Measurements from ENCODE around the gene HOXB6. TPM values are rescaled to one million over a fixed set of nuclear protein-coding genes. Genes with fewer than 3 reads are reported as not detected.

HOXB6 gene
- polyA plus RNA-seq, 2 of the 4 experiments (the other 2 are of a cell fraction), result 10.2 to 14.7 TPM

DNA sequence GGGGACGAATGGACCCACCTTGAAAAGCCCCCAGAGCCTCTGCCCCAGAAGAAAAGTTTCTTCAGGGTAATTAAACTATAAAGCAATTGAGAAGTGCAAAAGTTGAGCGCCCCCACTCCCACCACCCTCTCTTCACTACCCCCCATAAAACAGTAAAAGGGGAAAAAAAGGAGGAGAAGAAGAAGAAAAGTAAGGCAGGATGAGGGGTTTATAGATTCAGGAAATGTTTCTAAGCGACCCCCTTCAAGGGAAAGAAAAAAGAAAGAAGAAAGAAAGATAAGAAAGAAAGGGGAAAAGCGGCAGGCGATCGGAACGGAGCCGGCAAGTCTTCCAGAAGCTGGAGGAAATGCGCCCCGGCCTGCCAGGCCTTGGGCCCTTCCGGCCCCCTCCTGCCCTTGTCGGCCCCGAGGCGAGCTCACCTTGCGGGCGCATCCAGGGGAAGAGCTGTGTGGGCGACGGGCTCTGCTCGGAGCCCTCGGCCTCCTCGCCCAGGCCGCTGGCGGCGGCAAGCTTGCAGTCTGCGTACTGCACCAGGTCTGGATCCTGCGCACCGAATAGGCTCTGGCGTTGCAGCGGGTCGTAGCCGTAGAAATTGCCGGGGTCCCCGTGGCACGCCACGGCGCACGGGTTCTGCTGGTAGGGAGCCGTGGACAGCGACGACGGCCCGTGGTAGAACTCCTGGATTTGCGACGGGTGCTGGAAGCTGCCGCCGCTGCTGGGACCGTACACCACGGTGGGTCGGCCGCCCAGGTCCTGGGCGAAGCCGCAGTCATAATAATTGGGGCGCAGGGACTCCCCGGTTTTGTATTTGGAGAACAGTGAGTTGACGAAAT, 9.3 kb upstream of the HOXB6 start (continued):
- TF ChIP-seq, protein P1, sequence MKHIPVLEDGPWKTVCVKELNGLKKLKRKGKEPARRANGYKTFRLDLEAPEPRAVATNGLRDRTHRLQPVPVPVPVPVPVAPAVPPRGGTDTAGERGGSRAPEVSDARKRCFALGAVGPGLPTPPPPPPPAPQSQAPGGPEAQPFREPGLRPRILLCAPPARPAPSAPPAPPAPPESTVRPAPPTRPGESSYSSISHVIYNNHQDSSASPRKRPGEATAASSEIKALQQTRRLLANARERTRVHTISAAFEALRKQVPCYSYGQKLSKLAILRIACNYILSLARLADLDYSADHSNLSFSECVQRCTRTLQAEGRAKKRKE (CRISPR knock-in tag; IDR thresholded peaks at IDR 0.05; ENCODE audit: low read depth), result no peak
- peak; percentile 21 for TF ChIP-seq ZFP36 (IDR thresholded peaks at IDR 0.05; ENCODE audit: borderline replicate concordance, partially characterized antibody)
- TF ChIP-seq, protein P2, sequence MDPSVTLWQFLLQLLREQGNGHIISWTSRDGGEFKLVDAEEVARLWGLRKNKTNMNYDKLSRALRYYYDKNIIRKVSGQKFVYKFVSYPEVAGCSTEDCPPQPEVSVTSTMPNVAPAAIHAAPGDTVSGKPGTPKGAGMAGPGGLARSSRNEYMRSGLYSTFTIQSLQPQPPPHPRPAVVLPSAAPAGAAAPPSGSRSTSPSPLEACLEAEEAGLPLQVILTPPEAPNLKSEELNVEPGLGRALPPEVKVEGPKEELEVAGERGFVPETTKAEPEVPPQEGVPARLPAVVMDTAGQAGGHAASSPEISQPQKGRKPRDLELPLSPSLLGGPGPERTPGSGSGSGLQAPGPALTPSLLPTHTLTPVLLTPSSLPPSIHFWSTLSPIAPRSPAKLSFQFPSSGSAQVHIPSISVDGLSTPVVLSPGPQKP (IDR thresholded peaks at IDR 0.05; ENCODE audit: low read depth, low read length), result no peak
- TF ChIP-seq NR3C1 (IDR thresholded peaks at IDR 0.05), result no peak
- no peak for TF ChIP-seq ZNF302 (CRISPR knock-in tag; IDR thresholded peaks at IDR 0.05)
- TF ChIP-seq POLR2A (IDR thresholded peaks at IDR 0.05; ENCODE audit: low read length), result peak; percentile 55
- TF ChIP-seq CEBPB (IDR thresholded peaks at IDR 0.05), result no peak
- TF ChIP-seq FOXS1 (CRISPR knock-in tag; IDR thresholded peaks at IDR 0.05), result no peak
- TF ChIP-seq KDM5A (IDR thresholded peaks at IDR 0.05), result no peak
- no peak for TF ChIP-seq GATA3 (IDR thresholded peaks at IDR 0.05; ENCODE audit: borderline replicate concordance)
- TF ChIP-seq, protein P3, sequence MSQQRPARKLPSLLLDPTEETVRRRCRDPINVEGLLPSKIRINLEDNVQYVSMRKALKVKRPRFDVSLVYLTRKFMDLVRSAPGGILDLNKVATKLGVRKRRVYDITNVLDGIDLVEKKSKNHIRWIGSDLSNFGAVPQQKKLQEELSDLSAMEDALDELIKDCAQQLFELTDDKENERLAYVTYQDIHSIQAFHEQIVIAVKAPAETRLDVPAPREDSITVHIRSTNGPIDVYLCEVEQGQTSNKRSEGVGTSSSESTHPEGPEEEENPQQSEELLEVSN (IDR thresholded peaks at IDR 0.05; ENCODE audit: borderline replicate concordance, low read depth), result peak; percentile 40; the same call in 1 of the 2 replicates
- no peak for TF ChIP-seq FOSL2 (IDR thresholded peaks at IDR 0.05)
- TF ChIP-seq FOSL2 (CRISPR knock-in tag; IDR thresholded peaks at IDR 0.05), result no peak
- no peak for TF ChIP-seq CBX8 (IDR thresholded peaks at IDR 0.05)

DNA sequence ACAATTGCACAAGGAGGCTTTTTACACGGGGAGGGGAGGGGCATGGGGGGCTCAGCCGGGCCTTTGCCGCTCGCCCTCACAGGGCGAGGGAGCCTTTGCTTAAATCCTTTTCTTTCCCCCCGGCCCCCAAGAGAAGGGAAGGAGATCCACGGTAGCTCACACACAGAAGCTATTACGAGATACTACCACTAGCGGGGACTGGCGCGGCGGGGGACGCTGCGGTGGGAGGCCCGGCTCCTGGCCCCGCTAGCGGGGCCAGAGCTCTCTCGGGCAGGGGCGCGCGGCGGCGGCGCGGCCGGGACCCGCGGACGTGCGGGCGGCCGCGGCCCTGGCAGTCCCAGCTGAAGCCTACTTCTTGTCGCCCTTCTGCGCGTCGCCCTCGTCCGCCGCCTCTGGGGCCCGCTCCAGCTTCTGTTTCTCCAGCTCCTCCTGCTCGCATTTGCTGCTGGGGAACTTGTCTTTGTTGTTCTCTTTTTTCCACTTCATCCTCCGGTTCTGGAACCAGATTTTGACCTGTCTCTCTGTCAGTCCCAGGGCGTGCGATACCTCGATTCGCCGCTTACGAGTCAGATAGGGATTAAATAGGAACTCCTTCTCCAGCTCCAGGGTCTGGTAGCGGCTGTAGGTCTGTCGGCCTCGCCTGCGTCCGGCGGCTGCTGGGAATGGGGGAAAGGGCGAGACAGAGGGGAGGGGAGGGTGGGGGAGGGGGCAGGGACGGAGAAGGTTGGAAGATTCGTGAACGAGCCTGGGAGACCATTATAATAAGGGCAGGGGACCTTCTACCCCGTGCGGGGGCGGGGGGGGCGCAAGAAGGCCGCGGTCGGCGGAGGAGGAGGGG, 8.3 kb upstream of the HOXB6 start:
- POLR2A ChIA-PET, result interaction anchor here (0.6 to 2.9 kb wide), 8 partner anchors 13 to 565 kb away, joined by 3 to 30 read pairs (median 4); partner anchors contain the start of genes HOXB9 and NFE2L1
- ATAC-seq (peak; percentile 53 to 68), FAIRE-seq (no peak), DNase-seq (ENCODE audit: low read depth in 1 of 2, low spot score in 1 of 2) (peak; percentile 79 to 84)
- Histone ChIP-seq H3K27ac (peak overlapping the region; percentile 93 to 99), H3K4me1 (peaks cover 13% of the 10 kb centered on the region), H3K4me3 (peak overlapping the region; percentile 74), H3K4me2 (peak overlapping the region; percentile 98), H3K9me3 (no peaks in the 10 kb centered on the region)
- 1% methylated on average over 47 of the region's 67 CpGs for WGBS (ENCODE audit: missing lambda C conversion rate)
- CTCF ChIA-PET, result interaction anchor here (0.7 to 3.0 kb wide), 26 partner anchors 8 to 587 kb away, joined by 3 to 17 read pairs (median 4); partner anchors contain the start of gene HOXB9
- TF ChIP-seq EP300 (IDR thresholded peaks at IDR 0.05) (no peak), PHF8 (IDR thresholded peaks at IDR 0.05; ENCODE audit: borderline replicate concordance, low read depth) (0 out of 2 replicates have a peak, but pooled peaks have one; percentile 23), ZC3H11A (IDR thresholded peaks at IDR 0.05) (no peak), EHF (CRISPR knock-in tag; IDR thresholded peaks at IDR 0.05) (no peak), POLR2A (IDR thresholded peaks at IDR 0.05; ENCODE audit: low read length) (peak; percentile 31; the same call in 1 of the 2 replicates), CHD2 (IDR thresholded peaks at IDR 0.05; ENCODE audit: low read length, partially characterized antibody) (no peak), KDM5A (IDR thresholded peaks at IDR 0.05) (no peak), JUN (IDR thresholded peaks at IDR 0.05) (peak in 1 of 2 experiments; percentile 29; a peak in 1 of 5 replicates), HDAC2 (IDR thresholded peaks at IDR 0.05) (no peak), SREBF2 (IDR thresholded peaks at IDR 0.05) (no peak), RNF2 (IDR thresholded peaks at IDR 0.05; ENCODE audit: borderline replicate concordance, low read depth) (no peak), HEYL (CRISPR knock-in tag; IDR thresholded peaks at IDR 0.05) (no peak), POLR2AphosphoS2 (conservative IDR thresholded peaks at IDR 0.05; ENCODE audit: low read length) (no peak), CEBPB (IDR thresholded peaks at IDR 0.05) (no peak), MAFK (IDR thresholded peaks at IDR 0.05; ENCODE audit: partially characterized antibody) (no peak), ZNF302 (CRISPR knock-in tag; IDR thresholded peaks at IDR 0.05) (no peak), JUNB (IDR thresholded peaks at IDR 0.05) (no peak), NFE2L2 (conservative IDR thresholded peaks at IDR 0.05; ENCODE audit: low read length) (no peak), ZFP36 (IDR thresholded peaks at IDR 0.05; ENCODE audit: borderline replicate concordance, partially characterized antibody) (no peak), FOSL2 (IDR thresholded peaks at IDR 0.05) (no peak), FOSL2 (CRISPR knock-in tag; IDR thresholded peaks at IDR 0.05) (no peak)
- TF ChIP-seq, protein P3 (IDR thresholded peaks at IDR 0.05; ENCODE audit: borderline replicate concordance, low read depth), result no peak
- TF ChIP-seq, protein P4, sequence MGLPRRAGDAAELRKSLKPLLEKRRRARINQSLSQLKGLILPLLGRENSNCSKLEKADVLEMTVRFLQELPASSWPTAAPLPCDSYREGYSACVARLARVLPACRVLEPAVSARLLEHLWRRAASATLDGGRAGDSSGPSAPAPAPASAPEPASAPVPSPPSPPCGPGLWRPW (IDR thresholded peaks at IDR 0.05), result no peak
- TF ChIP-seq, protein P1 (CRISPR knock-in tag; IDR thresholded peaks at IDR 0.05; ENCODE audit: low read depth), result no peak
- TF ChIP-seq, protein P5, sequence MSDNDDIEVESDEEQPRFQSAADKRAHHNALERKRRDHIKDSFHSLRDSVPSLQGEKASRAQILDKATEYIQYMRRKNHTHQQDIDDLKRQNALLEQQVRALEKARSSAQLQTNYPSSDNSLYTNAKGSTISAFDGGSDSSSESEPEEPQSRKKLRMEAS (IDR thresholded peaks at IDR 0.05), result peak; percentile 50; the same call in 1 of the 2 replicates
- TF ChIP-seq, protein P6, sequence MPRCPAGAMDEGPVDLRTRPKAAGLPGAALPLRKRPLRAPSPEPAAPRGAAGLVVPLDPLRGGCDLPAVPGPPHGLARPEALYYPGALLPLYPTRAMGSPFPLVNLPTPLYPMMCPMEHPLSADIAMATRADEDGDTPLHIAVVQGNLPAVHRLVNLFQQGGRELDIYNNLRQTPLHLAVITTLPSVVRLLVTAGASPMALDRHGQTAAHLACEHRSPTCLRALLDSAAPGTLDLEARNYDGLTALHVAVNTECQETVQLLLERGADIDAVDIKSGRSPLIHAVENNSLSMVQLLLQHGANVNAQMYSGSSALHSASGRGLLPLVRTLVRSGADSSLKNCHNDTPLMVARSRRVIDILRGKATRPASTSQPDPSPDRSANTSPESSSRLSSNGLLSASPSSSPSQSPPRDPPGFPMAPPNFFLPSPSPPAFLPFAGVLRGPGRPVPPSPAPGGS (IDR thresholded peaks at IDR 0.05), result 0 out of 3 replicates have a peak, but pooled peaks have one; percentile 52

Measured in A549 (cell line).